ENCODE data around the gene KRI1.

KRI1 gene

GRCh38 chr19:10523135-10523636, 42.6 kb downstream of the KRI1 start:
- Histone ChIP-seq H3K4me1 (no peaks in the 10 kb centered on the region), H3K36me3 (ENCODE audit: control insufficient read depth, insufficient read depth, low read length) (no peaks in the 10 kb centered on the region), H3K27me3 (ENCODE audit: control insufficient read depth, insufficient read depth, low read length) (no peaks in the 10 kb centered on the region), H3K27ac (no peak overlapping the region), H3K4me2 (ENCODE audit: low read length) (no peak overlapping the region), H2AFZ (no peak overlapping the region), H3K79me2 (no peaks in the 10 kb centered on the region), H3K4me3 (ENCODE audit: low read depth, low read length) (no peak overlapping the region), H3K9ac (no peak overlapping the region), H3K9me3 (ENCODE audit: control insufficient read depth, low read length) (no peaks in the 10 kb centered on the region)
- TF ChIP-seq CTCF (IDR thresholded peaks at IDR 0.05) = no peak

GRCh38 chr19:10521461-10522171, 44.2 kb downstream of the KRI1 start:
- no peak overlapping the region for H3K27ac ChIP-seq
- no peak overlapping the region for H3K4me2 ChIP-seq (ENCODE audit: low read length)
- H3K9ac ChIP-seq = no peak overlapping the region
- no peaks in the 10 kb centered on the region for H3K9me3 ChIP-seq (ENCODE audit: control insufficient read depth, low read length)
- no peak for TF ChIP-seq CTCF (IDR thresholded peaks at IDR 0.05)
- H2AFZ ChIP-seq = no peak overlapping the region
- no peaks in the 10 kb centered on the region for H3K27me3 ChIP-seq (ENCODE audit: control insufficient read depth, insufficient read depth, low read length)
- no peaks in the 10 kb centered on the region for H3K79me2 ChIP-seq
- no peaks in the 10 kb centered on the region for H3K4me1 ChIP-seq
- no peaks in the 10 kb centered on the region for H3K36me3 ChIP-seq (ENCODE audit: control insufficient read depth, insufficient read depth, low read length)
- no peak overlapping the region for H3K4me3 ChIP-seq (ENCODE audit: low read depth, low read length)

- Histone ChIP-seq H3K4me2 (ENCODE audit: low read length) (no peak overlapping the region), H3K4me1 (no peaks in the 10 kb centered on the region), H3K36me3 (ENCODE audit: control insufficient read depth, insufficient read depth, low read length) (no peaks in the 10 kb centered on the region), H2AFZ (no peak overlapping the region), H3K9ac (no peak overlapping the region), H3K9me3 (ENCODE audit: control insufficient read depth, low read length) (no peaks in the 10 kb centered on the region), H3K27ac (no peak overlapping the region), H3K79me2 (no peaks in the 10 kb centered on the region), H3K4me3 (ENCODE audit: low read depth, low read length) (no peak overlapping the region), H3K27me3 (ENCODE audit: control insufficient read depth, insufficient read depth, low read length) (no peaks in the 10 kb centered on the region)
- no peak for TF ChIP-seq CTCF (IDR thresholded peaks at IDR 0.05)
Measured at GRCh38 chr19:10520652-10521318, 45.0 kb downstream of the KRI1 start.

GRCh38 chr19:10519421-10519820, 46.4 kb downstream of the KRI1 start:
- no peaks in the 10 kb centered on the region for H3K27me3 ChIP-seq (ENCODE audit: control insufficient read depth, insufficient read depth, low read length)
- H3K36me3 ChIP-seq (ENCODE audit: control insufficient read depth, insufficient read depth, low read length) = no peaks in the 10 kb centered on the region
- H3K4me2 ChIP-seq (ENCODE audit: low read length) = no peak overlapping the region
- no peak overlapping the region for H3K27ac ChIP-seq
- H3K79me2 ChIP-seq = no peaks in the 10 kb centered on the region
- H2AFZ ChIP-seq = no peak overlapping the region
- H3K9ac ChIP-seq = no peak overlapping the region
- no peak overlapping the region for H3K4me3 ChIP-seq (ENCODE audit: low read depth, low read length)
- no peak for TF ChIP-seq CTCF (IDR thresholded peaks at IDR 0.05)
- H3K4me1 ChIP-seq = no peaks in the 10 kb centered on the region
- no peaks in the 10 kb centered on the region for H3K9me3 ChIP-seq (ENCODE audit: control insufficient read depth, low read length)

Measured in parathyroid adenoma (tissue), 2 donors.